Measurements from ENCODE around the gene EIF4B.

Gene EIF4B

GRCh38 chr12:52971679-52972329, 34.5 kb upstream of the EIF4B start:
- DNase-seq (ENCODE audit: extremely low read depth, low read depth), result no peak

GRCh38 chr12:52975204-52975603, 31.1 kb upstream of the EIF4B start:
- no peak for TF ChIP-seq CTCF (IDR thresholded peaks at IDR 0.05; ENCODE audit: low read depth, low read length)
- DNase-seq (ENCODE audit: extremely low read depth, low read depth), result no peak

More at GRCh38 chr12:52971679-52972329, 34.5 kb upstream of the EIF4B start:
- TF ChIP-seq CTCF (IDR thresholded peaks at IDR 0.05; ENCODE audit: low read depth, low read length), result no peak

GRCh38 chr12:52975820-52976573, 30.3 kb upstream of the EIF4B start:
- no peak for TF ChIP-seq CTCF (IDR thresholded peaks at IDR 0.05; ENCODE audit: low read depth, low read length)
- DNase-seq (ENCODE audit: extremely low read depth, low read depth), result no peak

GRCh38 chr12:52976574-52977071, 29.6 kb upstream of the EIF4B start:
- no peak for DNase-seq (ENCODE audit: extremely low read depth, low read depth)
- TF ChIP-seq CTCF (IDR thresholded peaks at IDR 0.05; ENCODE audit: low read depth, low read length), result no peak

- TF ChIP-seq CTCF (IDR thresholded peaks at IDR 0.05; ENCODE audit: low read depth, low read length), result no peak
- DNase-seq (ENCODE audit: extremely low read depth, low read depth), result no peak
Observed at GRCh38 chr12:52977170-52977569, 29.1 kb upstream of the EIF4B start.

- DNase-seq (ENCODE audit: extremely low read depth, low read depth), result no peak
- no peak for TF ChIP-seq CTCF (IDR thresholded peaks at IDR 0.05; ENCODE audit: low read depth, low read length)
Observed at GRCh38 chr12:52980096-52980649, 26.1 kb upstream of the EIF4B start.
